ENCODE measurements around the gene ERBB2. TPM values are rescaled to one million over a fixed set of nuclear protein-coding genes. Genes with fewer than 3 reads are reported as not detected.
"Not testable (repeated sequence)": the region's sequence is repeated elsewhere in the genome, so short reads cannot be mapped to it uniquely, and the experiment has no call there.

The ERBB2 gene
- total and polyA plus RNA-seq, 8 donors, result 13.1 to 402 (median 56.5) TPM

DNA sequence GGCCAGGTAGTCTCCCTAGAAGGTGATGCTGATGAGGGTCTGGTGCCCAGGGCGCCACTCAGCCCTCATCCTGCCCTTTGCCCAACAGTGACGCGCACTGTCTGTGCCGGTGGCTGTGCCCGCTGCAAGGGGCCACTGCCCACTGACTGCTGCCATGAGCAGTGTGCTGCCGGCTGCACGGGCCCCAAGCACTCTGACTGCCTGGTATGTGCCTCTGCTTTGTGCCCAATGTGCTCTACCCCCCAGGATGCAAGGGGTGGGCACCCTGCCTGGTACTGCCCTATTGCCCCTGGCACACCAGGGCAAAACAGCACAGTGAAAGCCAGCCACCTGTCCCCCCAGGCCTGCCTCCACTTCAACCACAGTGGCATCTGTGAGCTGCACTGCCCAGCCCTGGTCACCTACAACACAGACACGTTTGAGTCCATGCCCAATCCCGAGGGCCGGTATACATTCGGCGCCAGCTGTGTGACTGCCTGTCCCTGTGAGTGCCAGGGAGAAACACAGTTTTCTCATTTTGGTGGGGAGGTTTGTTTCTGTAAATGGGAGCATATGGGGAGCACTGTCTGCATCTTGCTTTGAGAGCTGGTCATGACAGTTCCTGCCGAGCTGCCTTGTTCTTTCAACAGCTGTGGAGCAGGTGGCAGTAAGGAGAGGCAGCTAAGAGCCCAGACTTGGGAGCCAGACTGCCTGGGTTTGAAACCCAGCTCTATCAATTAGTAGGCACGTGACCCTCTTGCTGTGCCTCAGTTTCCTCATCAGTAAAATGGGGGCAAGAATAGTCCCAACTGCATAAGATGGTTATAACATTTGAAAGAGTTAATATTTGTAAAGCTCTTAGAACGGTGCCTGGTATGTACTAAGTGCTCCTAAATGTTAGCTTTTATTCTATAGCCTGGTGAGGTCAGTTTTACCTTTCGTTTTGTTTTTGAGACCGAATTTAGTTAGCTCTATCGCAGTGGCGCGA, 10.4 kb downstream of the ERBB2 start:
- WGBS, 5 donors, result 89 to 94% (median 92%) methylated on average over 17 to 20 of the region's 20 CpGs
- H3K27ac ChIP-seq, result no peak overlapping the region

DNA sequence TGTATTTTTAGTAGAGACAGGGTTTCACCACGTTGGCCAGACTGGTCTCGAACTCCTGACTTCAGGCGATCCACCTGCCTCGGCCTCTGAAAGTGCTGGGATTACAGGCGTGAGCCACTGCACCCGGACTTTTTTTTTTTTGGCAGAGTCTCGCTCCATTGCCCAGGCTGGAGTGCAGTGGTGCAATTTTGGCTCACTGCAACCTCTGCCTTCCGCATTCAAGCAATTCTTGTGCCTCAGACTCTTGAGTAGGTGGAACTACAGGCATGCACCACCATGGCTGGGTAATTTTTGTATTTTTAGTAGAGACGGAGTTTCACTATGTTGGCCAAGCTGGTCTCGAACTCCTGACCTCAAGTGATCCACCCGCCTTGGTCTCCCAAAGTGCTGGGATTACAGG, 11.2 kb downstream of the ERBB2 start:
- DNase-seq; intact Hi-C loops (cut with DNase I; ENCODE audit: low total_unique reads); H3K9me3 ChIP-seq; H3K4me3 ChIP-seq; H3K27me3 ChIP-seq; H3K27ac ChIP-seq: not testable (repeated sequence)
- H3K36me3 ChIP-seq, result peaks cover 39 to 96% (median 90%) of the 10 kb centered on the region in 4 donors
- H3K4me1 ChIP-seq, result peaks cover 15 to 35% (median 25%) of the 10 kb centered on the region in 4 donors
- whole genome bisulfite sequencing, 5 donors, result 85 to 92% (median 91%) methylated on average over 11 of the region's 11 CpGs

More for the DNA sequence above, 10.4 kb downstream of the ERBB2 start:
- intact Hi-C loops (cut with DNase I; ENCODE audit: low total_unique reads), result no loop called here
- DNase-seq, result no peak
- H3K27me3 ChIP-seq, result no peaks in the 10 kb centered on the region
- H3K36me3 ChIP-seq, result peaks cover 37 to 88% (median 82%) of the 10 kb centered on the region in 4 donors
- TF ChIP-seq POLR2A (IDR thresholded peaks at IDR 0.05) (no peak), POLR2AphosphoS5 (IDR thresholded peaks at IDR 0.05) (no peak), EP300 (IDR thresholded peaks at IDR 0.05) (no peak)
- TF ChIP-seq, protein P1, sequence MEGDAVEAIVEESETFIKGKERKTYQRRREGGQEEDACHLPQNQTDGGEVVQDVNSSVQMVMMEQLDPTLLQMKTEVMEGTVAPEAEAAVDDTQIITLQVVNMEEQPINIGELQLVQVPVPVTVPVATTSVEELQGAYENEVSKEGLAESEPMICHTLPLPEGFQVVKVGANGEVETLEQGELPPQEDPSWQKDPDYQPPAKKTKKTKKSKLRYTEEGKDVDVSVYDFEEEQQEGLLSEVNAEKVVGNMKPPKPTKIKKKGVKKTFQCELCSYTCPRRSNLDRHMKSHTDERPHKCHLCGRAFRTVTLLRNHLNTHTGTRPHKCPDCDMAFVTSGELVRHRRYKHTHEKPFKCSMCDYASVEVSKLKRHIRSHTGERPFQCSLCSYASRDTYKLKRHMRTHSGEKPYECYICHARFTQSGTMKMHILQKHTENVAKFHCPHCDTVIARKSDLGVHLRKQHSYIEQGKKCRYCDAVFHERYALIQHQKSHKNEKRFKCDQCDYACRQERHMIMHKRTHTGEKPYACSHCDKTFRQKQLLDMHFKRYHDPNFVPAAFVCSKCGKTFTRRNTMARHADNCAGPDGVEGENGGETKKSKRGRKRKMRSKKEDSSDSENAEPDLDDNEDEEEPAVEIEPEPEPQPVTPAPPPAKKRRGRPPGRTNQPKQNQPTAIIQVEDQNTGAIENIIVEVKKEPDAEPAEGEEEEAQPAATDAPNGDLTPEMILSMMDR (IDR thresholded peaks at IDR 0.05), result no peak
- H3K4me3 ChIP-seq, result no peak overlapping the region
- H3K4me1 ChIP-seq, result peaks cover 17 to 34% (median 27%) of the 10 kb centered on the region in 4 donors
- no peaks in the 10 kb centered on the region for H3K9me3 ChIP-seq

DNA sequence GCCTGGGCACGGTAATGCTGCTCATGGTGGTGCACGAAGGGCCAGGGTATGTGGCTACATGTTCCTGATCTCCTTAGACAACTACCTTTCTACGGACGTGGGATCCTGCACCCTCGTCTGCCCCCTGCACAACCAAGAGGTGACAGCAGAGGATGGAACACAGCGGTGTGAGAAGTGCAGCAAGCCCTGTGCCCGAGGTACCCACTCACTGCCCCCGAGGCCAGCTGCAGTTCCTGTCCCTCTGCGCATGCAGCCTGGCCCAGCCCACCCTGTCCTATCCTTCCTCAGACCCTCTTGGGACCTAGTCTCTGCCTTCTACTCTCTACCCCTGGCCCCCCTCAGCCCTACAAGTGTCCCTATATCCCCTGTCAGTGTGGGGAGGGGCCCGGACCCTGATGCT, 12.0 kb downstream of the ERBB2 start:
- no peak for TF ChIP-seq POLR2A (IDR thresholded peaks at IDR 0.05)
- TF ChIP-seq, protein P1 (IDR thresholded peaks at IDR 0.05), result no peak
- no peak for TF ChIP-seq EP300 (IDR thresholded peaks at IDR 0.05)
- no peak for TF ChIP-seq POLR2AphosphoS5 (IDR thresholded peaks at IDR 0.05)
- Histone ChIP-seq H3K27me3 (no peaks in the 10 kb centered on the region), H3K4me1 (peaks cover 14 to 32% (median 24%) of the 10 kb centered on the region in 4 donors), H3K36me3 (peaks cover 39 to 100% (median 94%) of the 10 kb centered on the region in 4 donors), H3K4me3 (no peak overlapping the region), H3K9me3 (no peaks in the 10 kb centered on the region), H3K27ac (no peak overlapping the region)
- no peak for DNase-seq
- 89 to 95% (median 91%) methylated on average over 10 of the region's 10 CpGs for WGBS, 5 donors
- intact Hi-C loops (cut with DNase I; ENCODE audit: low total_unique reads), result no loop called here

DNA sequence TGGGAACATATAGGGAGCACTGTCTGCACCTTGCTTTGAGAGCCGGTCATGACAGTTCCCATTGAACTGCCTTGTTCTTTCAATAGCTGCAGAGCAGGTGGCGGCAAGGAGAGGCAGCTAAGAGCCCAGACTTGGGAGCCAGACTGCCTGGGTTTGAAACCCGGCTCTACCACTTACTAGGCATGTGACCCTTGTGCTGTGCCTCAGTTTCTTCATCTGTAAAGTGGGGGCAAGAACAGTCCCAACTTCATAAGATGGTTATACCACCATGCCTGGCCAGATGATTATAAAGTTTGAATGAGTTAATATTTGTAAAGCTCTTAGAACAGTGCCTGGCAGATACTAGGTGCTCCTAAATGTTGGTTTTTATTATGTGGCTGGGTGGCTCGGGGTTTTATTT, 14.4 kb downstream of the ERBB2 start:
- TF ChIP-seq POLR2AphosphoS5 (IDR thresholded peaks at IDR 0.05) (no peak), EP300 (IDR thresholded peaks at IDR 0.05) (no peak), POLR2A (IDR thresholded peaks at IDR 0.05) (no peak)
- TF ChIP-seq, protein P1 (IDR thresholded peaks at IDR 0.05), result no peak
- Histone ChIP-seq H3K36me3 (peaks cover 26 to 99% (median 92%) of the 10 kb centered on the region in 4 donors), H3K27me3 (no peaks in the 10 kb centered on the region), H3K9me3 (no peaks in the 10 kb centered on the region), H3K4me1 (peaks cover 6 to 20% (median 18%) of the 10 kb centered on the region in 4 donors), H3K27ac (no peak overlapping the region), H3K4me3 (no peak overlapping the region)
- intact Hi-C loops (cut with DNase I; ENCODE audit: low total_unique reads), result no loop called here
- WGBS, 5 donors, result 90 to 91% (median 91%) methylated on average over 3 to 4 of the region's 4 CpGs
- no peak for DNase-seq
